Activated naive CD8-positive, alpha-beta T cell treated with anti-CD3 and anti-CD28 coated beads, Interleukin-2, amount 50 U/mL, for 24 hours (primary cell): ENCODE measurements around the gene CEBPG.
A peak's percentile ranks its signal among the peaks of the same experiment; 100 is the strongest.

ENCODE experiments used
- ATAC-seq: fragments of 150-1000 bp; cut with Tn5 transposase; one replicate; pipeline ENCODE4 v1.10.0; 2021
- DNase-seq: peaks from one replicate; pipeline ENCODE4 v3.0.0; 2021
- H3K27ac Mint-ChIP-seq: one replicate; pipeline ENCODE4 v1.8.0; 2021; ENCODE audit warnings: mild to moderate bottlenecking, mixed read lengths
- H3K27me3 Mint-ChIP-seq: one replicate; pipeline ENCODE4 v1.8.0; 2021; ENCODE audit warnings: mixed read lengths
- H3K36me3 Mint-ChIP-seq: one replicate; pipeline ENCODE4 v1.8.0; 2021; ENCODE audit warnings: low read depth, mixed read lengths
- H3K4me1 Mint-ChIP-seq: one replicate; pipeline ENCODE4 v1.8.0; 2021; ENCODE audit warnings: mixed read lengths
- H3K4me3 Mint-ChIP-seq: one replicate; pipeline ENCODE4 v1.8.0; 2021; ENCODE audit warnings: mild to moderate bottlenecking, moderate library complexity, mixed read lengths
- H3K9me3 Mint-ChIP-seq: one replicate; pipeline ENCODE4 v1.8.0; 2021; ENCODE audit warnings: mixed read lengths

Gene CEBPG

DNA sequence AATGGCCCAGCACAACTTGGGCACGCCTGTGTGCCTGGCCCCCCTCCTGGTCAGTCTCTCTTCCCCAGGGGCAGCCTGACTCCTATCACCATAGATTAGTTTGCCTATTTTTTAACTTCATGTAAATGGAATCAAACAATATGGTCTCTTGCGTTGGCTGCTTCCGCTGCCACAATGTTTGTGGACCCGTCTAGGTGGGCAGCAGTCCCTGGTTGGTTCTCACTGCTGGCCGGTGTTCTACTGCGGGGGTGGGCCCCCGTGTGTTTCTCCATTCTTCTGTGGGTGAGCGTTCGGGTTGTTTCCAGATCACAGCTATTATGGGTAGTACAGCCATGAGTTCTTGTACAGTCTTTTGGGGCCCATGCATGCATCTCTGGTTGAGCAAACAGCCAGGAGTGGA, 47.3 kb downstream of the CEBPG start:
- Mint-ChIP-seq H3K36me3 (no peaks in the 10 kb centered on the region), H3K27me3 (no peaks in the 10 kb centered on the region), H3K9me3 (no peaks in the 10 kb centered on the region), H3K4me3 (no peak overlapping the region), H3K4me1 (peaks cover 6% of the 10 kb centered on the region), H3K27ac (no peak overlapping the region)
- ATAC-seq (no peak), DNase-seq (no peak)

DNA sequence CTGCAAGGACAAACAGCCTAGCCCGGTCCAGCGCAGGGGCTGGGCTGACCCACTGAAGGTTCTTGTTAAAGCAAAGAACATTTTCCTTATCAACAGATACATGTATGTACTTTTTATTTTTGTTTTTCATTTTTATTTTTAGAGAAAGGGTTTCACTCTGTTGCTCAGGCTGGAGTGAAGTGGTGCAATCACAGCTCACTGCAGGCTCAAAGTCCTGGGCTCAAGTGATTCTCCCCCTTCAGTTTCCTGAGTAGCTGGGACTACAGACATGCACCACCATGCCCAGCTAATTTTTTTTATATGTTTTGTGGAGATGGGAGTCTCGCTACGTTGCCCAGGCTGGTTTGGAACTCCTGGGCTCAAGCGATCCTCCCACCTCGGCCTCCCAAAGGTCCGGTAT, 47.9 kb downstream of the CEBPG start:
- Mint-ChIP-seq H3K4me3 (no peak overlapping the region), H3K27ac (no peak overlapping the region), H3K4me1 (peaks cover 4% of the 10 kb centered on the region), H3K27me3 (no peaks in the 10 kb centered on the region), H3K9me3 (no peaks in the 10 kb centered on the region), H3K36me3 (no peaks in the 10 kb centered on the region)
- no peak for ATAC-seq
- no peak for DNase-seq

DNA sequence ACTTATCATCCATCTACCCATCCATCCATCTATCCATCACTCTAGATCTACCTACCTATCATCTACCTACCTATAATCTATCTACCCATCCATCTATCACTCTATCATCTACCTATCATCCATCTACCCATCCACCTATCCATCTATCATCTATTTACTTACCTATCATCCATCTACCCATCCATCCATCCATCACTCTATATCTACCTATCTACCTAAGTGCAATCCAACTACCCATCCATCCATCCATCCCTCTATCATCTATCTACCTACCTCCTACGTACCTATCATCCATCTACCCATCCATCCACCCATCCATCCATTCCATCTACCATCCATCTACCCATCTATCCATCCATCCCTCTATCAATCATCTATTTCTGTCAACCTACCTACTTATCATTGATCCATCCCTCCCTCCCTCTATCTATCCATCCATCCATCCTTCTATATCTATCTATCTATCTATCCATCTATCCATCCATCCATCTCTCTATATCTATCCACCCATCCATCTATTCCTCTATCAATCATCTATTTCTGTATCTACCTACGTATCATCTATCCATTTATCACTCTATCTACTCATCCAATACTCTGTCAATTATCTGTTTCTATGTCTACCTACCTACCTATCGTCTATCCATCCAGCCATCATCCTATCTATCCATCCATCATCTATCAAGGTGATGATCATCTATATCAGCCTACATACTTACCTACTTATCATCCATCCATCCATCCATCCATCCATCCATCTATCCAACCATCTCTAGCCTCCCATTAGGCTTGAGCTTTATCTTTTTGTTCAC, 49.1 kb downstream of the CEBPG start:
- ATAC-seq (no peak), DNase-seq (no peak)
- Mint-ChIP-seq H3K9me3 (no peaks in the 10 kb centered on the region), H3K27me3 (no peaks in the 10 kb centered on the region), H3K27ac (no peak overlapping the region), H3K4me3 (no peak overlapping the region), H3K4me1 (no peaks in the 10 kb centered on the region), H3K36me3 (no peaks in the 10 kb centered on the region)

DNA sequence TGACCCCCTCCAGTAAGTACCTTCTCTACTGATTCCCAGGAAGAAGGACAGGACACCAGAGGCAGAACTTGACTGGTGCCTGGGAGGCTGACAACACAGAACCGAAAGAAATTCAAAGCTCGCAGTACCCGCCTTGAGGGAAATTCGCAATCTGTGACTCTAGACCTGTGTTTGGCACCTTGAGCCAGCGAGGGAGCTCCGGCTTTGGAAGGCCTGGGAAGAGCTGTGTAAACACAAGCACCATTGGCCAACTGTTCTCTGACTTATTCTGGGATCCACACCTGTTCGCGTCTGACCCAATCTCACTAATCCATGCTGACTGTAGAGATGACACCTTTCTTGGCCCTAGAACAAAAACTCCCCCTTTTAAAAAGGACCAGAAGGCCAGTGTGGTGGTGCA, 50.7 kb downstream of the CEBPG start:
- H3K4me1 Mint-ChIP-seq: no peaks in the 10 kb centered on the region
- DNase-seq (no peak), ATAC-seq (no peak)
- H3K27me3 Mint-ChIP-seq: no peaks in the 10 kb centered on the region
- no peaks in the 10 kb centered on the region for H3K9me3 Mint-ChIP-seq
- no peak overlapping the region for H3K27ac Mint-ChIP-seq
- no peak overlapping the region for H3K4me3 Mint-ChIP-seq
- H3K36me3 Mint-ChIP-seq: no peaks in the 10 kb centered on the region

DNA sequence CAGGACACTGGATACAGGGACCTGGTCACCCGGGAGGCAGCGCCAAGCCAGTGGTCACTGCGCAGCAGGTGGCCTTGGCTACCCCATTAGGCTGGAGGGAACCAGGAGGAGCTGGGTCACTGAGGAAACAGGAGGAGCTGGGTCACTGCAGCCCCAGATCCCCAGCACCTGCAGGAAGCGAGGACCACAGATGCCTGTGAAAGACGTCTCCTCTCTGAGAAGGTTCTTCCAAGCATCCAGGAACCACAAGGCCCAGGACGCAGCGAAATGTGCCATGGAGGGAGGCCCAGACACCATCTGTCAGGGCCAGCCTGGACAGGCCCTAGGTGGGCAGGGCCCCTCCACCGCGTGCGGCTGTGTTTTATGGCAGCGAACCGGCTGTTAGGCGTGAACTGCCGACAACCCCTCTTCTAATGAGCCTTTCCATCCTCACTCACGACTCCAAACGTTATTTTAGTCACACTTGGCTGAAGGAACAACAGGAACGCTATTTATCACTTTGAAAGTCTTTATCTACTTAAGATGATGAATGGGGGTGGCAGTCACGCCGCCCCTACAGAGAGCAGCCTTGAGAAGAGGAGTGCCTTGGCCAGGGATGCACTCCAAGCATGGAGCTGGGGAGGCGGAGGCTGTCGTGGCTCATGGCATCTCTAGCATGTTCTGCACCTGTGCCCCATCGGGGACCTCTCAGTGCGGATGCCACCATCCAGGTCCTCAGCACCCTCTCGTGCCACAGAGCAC, 53.3 kb downstream of the CEBPG start:
- DNase-seq: no peak
- Mint-ChIP-seq H3K9me3 (no peaks in the 10 kb centered on the region), H3K4me3 (no peak overlapping the region), H3K27me3 (no peaks in the 10 kb centered on the region), H3K36me3 (no peaks in the 10 kb centered on the region), H3K27ac (no peak overlapping the region), H3K4me1 (peaks cover 3% of the 10 kb centered on the region)
- ATAC-seq: no peak

DNA sequence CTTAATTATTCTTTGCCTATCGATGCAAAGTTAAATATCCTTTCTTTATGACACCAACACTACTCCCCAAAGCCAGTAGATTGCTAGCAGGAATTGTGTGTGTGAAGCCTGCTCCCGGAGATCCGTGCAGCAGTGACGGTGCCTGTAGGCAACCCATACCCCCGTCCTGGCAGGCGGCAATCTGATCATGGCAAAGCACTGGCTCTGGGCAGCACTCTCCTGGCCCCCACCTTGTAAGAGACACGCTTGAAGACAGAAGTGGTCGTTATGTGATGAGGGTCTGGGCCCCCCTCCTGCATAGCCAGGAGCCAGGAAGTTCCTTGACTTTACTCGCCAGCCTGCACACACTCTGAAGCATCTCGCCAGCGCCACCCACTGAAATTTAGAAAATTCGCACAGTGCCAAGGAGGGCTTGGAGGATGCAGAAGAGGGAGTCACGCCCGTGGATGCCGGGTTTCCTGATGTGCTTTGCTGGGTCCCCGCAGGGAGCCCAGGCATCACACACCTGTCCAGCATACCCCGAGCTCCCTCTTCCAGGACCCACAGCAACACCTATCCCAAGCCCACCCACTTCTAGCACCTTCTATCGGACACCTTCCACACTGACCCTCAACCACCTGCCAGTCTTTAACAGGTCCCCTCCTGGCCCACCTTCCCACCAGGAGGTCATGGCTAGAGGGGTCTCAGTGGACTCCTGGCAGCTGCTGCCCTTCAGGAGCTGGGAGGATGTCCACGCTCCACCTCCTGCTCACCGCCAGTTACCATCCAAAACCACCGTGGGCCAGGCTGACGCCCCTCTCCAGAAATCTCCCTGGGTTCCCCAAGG, 54.5 kb downstream of the CEBPG start:
- H3K4me3 Mint-ChIP-seq: no peak overlapping the region
- H3K9me3 Mint-ChIP-seq: no peaks in the 10 kb centered on the region
- no peak overlapping the region for H3K27ac Mint-ChIP-seq
- H3K36me3 Mint-ChIP-seq: no peaks in the 10 kb centered on the region
- DNase-seq (no peak), ATAC-seq (no peak)
- H3K27me3 Mint-ChIP-seq: no peaks in the 10 kb centered on the region
- peaks cover 3% of the 10 kb centered on the region for H3K4me1 Mint-ChIP-seq

DNA sequence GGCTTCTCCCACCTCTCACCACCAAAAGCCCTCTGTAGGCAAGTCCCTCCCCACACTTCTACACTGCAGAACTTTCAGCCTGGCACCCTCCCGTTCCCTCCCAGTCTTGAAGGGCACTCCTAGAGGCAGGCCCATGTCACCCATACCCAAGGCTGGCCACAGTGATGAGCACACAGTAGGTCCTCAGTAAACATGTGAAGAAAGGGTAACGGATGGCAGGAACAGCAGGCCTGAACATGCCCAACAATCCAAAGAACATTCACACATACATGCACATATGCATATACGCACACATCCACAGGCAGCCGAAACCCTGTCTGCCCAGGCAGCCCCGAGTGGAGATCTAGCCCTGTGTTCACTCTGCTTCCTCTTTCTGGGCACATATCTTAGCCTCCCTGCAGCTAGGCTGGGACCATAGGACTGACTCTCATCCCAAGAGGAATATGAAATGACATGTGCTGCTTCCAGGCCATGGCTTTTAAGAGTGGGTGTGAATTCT, 55.2 kb downstream of the CEBPG start:
- H3K4me1 Mint-ChIP-seq: peaks cover 3% of the 10 kb centered on the region
- DNase-seq (no peak), ATAC-seq (no peak)
- H3K36me3 Mint-ChIP-seq: no peaks in the 10 kb centered on the region
- H3K27me3 Mint-ChIP-seq: no peaks in the 10 kb centered on the region
- no peaks in the 10 kb centered on the region for H3K9me3 Mint-ChIP-seq
- no peak overlapping the region for H3K27ac Mint-ChIP-seq
- H3K4me3 Mint-ChIP-seq: no peak overlapping the region

DNA sequence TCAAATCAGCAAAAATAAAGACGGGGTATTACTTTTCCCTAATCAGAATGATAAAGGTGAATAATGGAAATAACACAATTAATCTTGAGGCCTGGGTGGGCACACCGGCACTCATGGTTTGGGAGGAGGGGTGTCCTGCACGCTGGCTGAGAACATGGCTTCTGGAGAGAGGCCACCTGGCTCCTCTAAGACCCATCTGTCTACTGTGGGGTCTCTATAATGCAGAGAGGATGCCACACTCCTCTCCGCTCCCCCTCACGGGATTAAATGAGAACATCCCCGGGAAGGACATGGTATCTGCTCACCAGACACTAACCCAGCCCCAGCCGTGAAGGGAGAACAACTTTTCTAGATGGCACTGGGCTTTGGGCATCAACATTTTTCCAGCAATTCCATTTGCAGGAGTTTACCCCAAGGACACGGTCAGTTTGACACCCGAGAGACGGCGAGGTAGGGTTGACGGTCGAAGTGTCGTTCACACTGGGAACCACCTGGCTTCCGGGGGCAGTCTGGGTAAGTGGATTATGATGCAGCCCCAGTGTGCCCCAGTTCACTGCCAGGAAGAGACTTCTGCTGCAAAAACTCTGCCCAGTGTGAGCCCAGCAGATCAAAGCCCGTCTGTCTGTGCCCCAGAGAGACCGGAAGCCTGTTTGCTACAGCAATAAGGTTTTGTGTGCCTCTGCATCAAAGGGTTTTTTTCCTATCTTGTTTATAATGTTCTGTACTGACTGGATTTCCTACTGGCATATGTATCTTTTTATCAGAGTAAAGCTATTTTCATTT, 56.6 kb downstream of the CEBPG start:
- Mint-ChIP-seq H3K9me3 (no peaks in the 10 kb centered on the region), H3K27ac (no peak overlapping the region), H3K4me3 (peak overlapping the region; percentile 19), H3K4me1 (peaks cover 3% of the 10 kb centered on the region), H3K27me3 (no peaks in the 10 kb centered on the region), H3K36me3 (no peaks in the 10 kb centered on the region)
- no peak for DNase-seq
- ATAC-seq: no peak

DNA sequence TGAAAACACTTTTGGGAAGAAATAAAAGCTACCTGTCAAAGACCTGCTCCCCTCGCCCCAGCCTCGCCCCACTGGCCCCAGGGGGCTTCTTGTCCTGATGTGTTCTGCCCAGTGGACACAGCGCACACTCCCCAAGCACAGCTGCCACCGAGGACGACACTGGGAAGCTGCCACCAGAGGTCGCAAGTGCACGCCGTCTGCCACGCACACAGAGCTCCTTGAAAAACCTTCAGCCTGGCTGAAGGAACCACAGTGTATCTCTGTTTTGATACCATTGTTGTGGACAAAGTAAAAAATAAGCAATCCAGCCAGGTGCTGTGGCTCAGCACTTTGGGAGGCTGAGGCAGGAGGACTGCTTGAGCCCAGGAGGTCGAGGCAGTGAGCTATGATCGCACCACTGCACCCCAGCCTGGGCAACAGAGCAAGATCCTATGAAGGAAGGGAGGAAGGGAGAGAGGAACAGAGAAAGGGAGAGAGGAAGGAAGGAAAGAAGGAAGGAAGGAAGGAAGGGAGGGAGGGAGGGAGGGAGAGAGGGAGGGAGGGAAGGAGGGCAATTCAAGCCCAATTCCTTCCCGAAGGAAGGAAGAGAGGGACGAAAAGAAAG, 57.3 kb downstream of the CEBPG start:
- peaks cover 3% of the 10 kb centered on the region for H3K4me1 Mint-ChIP-seq
- no peaks in the 10 kb centered on the region for H3K9me3 Mint-ChIP-seq
- peak overlapping the region; percentile 19 for H3K4me3 Mint-ChIP-seq
- H3K27ac Mint-ChIP-seq: no peak overlapping the region
- no peaks in the 10 kb centered on the region for H3K27me3 Mint-ChIP-seq
- H3K36me3 Mint-ChIP-seq: no peaks in the 10 kb centered on the region
- DNase-seq (peak; percentile 72), ATAC-seq (peak; percentile 68)

DNA sequence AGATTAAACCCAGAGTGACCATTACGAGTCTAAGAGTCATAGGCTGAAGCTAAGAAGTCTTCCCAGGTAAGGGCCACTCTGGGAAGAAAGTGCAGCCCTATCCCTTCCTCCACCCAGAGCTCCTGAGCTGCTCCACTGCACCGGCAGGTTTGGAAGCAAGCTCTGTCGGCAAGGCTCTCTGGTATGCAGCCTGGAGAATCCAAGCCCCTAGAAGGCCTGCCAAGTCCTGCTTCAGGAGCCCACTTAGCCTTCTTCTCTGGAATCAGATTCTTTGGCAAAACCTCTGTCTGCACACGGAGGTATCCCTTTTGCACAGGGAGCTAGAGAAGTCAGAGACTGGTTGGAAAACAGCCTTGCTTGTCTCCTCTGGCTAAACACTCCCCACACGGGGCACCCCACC, 58.5 kb downstream of the CEBPG start:
- DNase-seq (no peak), ATAC-seq (no peak)
- H3K27ac Mint-ChIP-seq: no peak overlapping the region
- H3K36me3 Mint-ChIP-seq: no peaks in the 10 kb centered on the region
- H3K4me1 Mint-ChIP-seq: peaks cover 3% of the 10 kb centered on the region
- no peaks in the 10 kb centered on the region for H3K27me3 Mint-ChIP-seq
- H3K4me3 Mint-ChIP-seq: no peak overlapping the region
- H3K9me3 Mint-ChIP-seq: no peaks in the 10 kb centered on the region
